ENCODE results near the gene KCNN1.

The KCNN1 gene

GRCh38 chr19:17974551-17974950 lies 7.6 kb downstream of the KCNN1 start:
- TF ChIP-seq CTCF (IDR thresholded peaks at IDR 0.05; ENCODE audit: low read depth, low read length): no peak
- H3K9me3 ChIP-seq: no peaks in the 10 kb centered on the region

GRCh38 chr19:17975032-17975431 lies 8.1 kb downstream of the KCNN1 start:
- H3K9me3 ChIP-seq: no peaks in the 10 kb centered on the region
- TF ChIP-seq CTCF (IDR thresholded peaks at IDR 0.05; ENCODE audit: low read depth, low read length): no peak
- H3K36me3 ChIP-seq: no peaks in the 10 kb centered on the region
- no peaks in the 10 kb centered on the region for H3K4me1 ChIP-seq
- no peak overlapping the region for H3K4me3 ChIP-seq (ENCODE audit: low read depth, low read length)
- no peak for DNase-seq
- H3K27me3 ChIP-seq: no peaks in the 10 kb centered on the region

More at GRCh38 chr19:17974551-17974950, 7.6 kb downstream of the KCNN1 start:
- H3K36me3 ChIP-seq: no peaks in the 10 kb centered on the region
- H3K27me3 ChIP-seq: no peaks in the 10 kb centered on the region
- no peak overlapping the region for H3K4me3 ChIP-seq (ENCODE audit: low read depth, low read length)
- DNase-seq: no peak
- H3K4me1 ChIP-seq: no peaks in the 10 kb centered on the region

GRCh38 chr19:17977021-17977420 lies 10.1 kb downstream of the KCNN1 start:
- Histone ChIP-seq H3K27me3 (no peaks in the 10 kb centered on the region), H3K4me1 (no peaks in the 10 kb centered on the region), H3K9me3 (no peaks in the 10 kb centered on the region), H3K4me3 (ENCODE audit: low read depth, low read length) (no peak overlapping the region), H3K36me3 (no peaks in the 10 kb centered on the region)
- no peak for DNase-seq
- TF ChIP-seq CTCF (IDR thresholded peaks at IDR 0.05; ENCODE audit: low read depth, low read length): no peak

- Histone ChIP-seq H3K9me3 (no peaks in the 10 kb centered on the region), H3K27me3 (no peaks in the 10 kb centered on the region), H3K4me1 (no peaks in the 10 kb centered on the region), H3K4me3 (ENCODE audit: low read depth, low read length) (no peak overlapping the region), H3K36me3 (no peaks in the 10 kb centered on the region)
- DNase-seq: no peak
- no peak for TF ChIP-seq CTCF (IDR thresholded peaks at IDR 0.05; ENCODE audit: low read depth, low read length)
Measured at GRCh38 chr19:17977488-17977887, 10.6 kb downstream of the KCNN1 start.

GRCh38 chr19:17981611-17982010 lies 14.7 kb downstream of the KCNN1 start:
- no peaks in the 10 kb centered on the region for H3K9me3 ChIP-seq
- no peaks in the 10 kb centered on the region for H3K36me3 ChIP-seq
- no peak for TF ChIP-seq CTCF (IDR thresholded peaks at IDR 0.05; ENCODE audit: low read depth, low read length)
- no peaks in the 10 kb centered on the region for H3K4me1 ChIP-seq
- H3K27me3 ChIP-seq: no peaks in the 10 kb centered on the region
- no peak overlapping the region for H3K4me3 ChIP-seq (ENCODE audit: low read depth, low read length)
- DNase-seq: no peak

- Histone ChIP-seq H3K4me3 (ENCODE audit: low read depth, low read length) (no peak overlapping the region), H3K36me3 (no peaks in the 10 kb centered on the region), H3K9me3 (no peaks in the 10 kb centered on the region), H3K27me3 (no peaks in the 10 kb centered on the region), H3K4me1 (no peaks in the 10 kb centered on the region)
- no peak for TF ChIP-seq CTCF (IDR thresholded peaks at IDR 0.05; ENCODE audit: low read depth, low read length)
- no peak for DNase-seq
Measured at GRCh38 chr19:17982430-17982829, 15.5 kb downstream of the KCNN1 start.

All from BE2C (cell line).